Neuronal stem cell (in vitro differentiated cells): ENCODE measurements around the gene RPL41.
A peak's percentile ranks its signal among the peaks of the same experiment; 100 is the strongest.

Source experiments
- DNase-seq: peaks from one replicate; pipeline ENCODE4 v3.0.0-alpha.2; 2013; ENCODE audit warnings: low spot score
- H2AFZ ChIP-seq: one replicate; pipeline ENCODE4 v1.6.1; 2013; ENCODE audit warnings: mild to moderate bottlenecking, low read length, inconsistent platforms
- H2AK5ac ChIP-seq: 2 replicates; pipeline ENCODE4 v1.6.1; 2013; ENCODE audit warnings: low read depth, mild to moderate bottlenecking, inconsistent platforms, low read length, moderate library complexity, mixed read lengths
- H2BK120ac ChIP-seq: 2 replicates; pipeline ENCODE4 v1.6.1; 2013; ENCODE audit warnings: low read depth, mild to moderate bottlenecking, inconsistent platforms, low read length, moderate library complexity, mixed read lengths
- H2BK12ac ChIP-seq: one replicate; pipeline ENCODE4 v1.6.1; 2013; ENCODE audit warnings: low read length, inconsistent platforms
- H2BK15ac ChIP-seq: 2 replicates; pipeline ENCODE4 v1.6.1; 2013; ENCODE audit warnings: mild to moderate bottlenecking, low read length, inconsistent platforms, mixed read lengths
- H2BK5ac ChIP-seq: one replicate; pipeline ENCODE4 v1.6.1; 2013; ENCODE audit warnings: inconsistent platforms, mild to moderate bottlenecking, low read length, moderate library complexity
- H3K14ac ChIP-seq: one replicate; pipeline ENCODE4 v1.6.1; 2013; ENCODE audit warnings: low read length, inconsistent platforms
- H3K18ac ChIP-seq: 2 replicates; pipeline ENCODE4 v1.6.1; 2013; ENCODE audit warnings: low read length, inconsistent platforms
- H3K23ac ChIP-seq: 2 replicates; pipeline ENCODE4 v1.6.1; 2013; ENCODE audit warnings: low read depth, mild to moderate bottlenecking, mixed read lengths, low read length, inconsistent platforms; ENCODE audit not compliant: poor library complexity
- H3K27ac ChIP-seq: replicated peaks from 3 replicates; pipeline ENCODE4 v1.5.1; 2013; ENCODE audit warnings: low read length, inconsistent platforms
- H3K27me3 ChIP-seq, 3 experiments: 2 replicates each; pipeline ENCODE4 v1.6.1; 2013; ENCODE audit warnings: low read length in 3 of 3, mild to moderate bottlenecking in 2 of 3, inconsistent platforms in 1 of 3, low read depth in 1 of 3, mixed read lengths in 1 of 3, moderate library complexity in 1 of 3; ENCODE audit not compliant: control insufficient read depth in 3 of 3, insufficient read depth in 3 of 3
- H3K36me3 ChIP-seq, 2 donors: replicated peaks in 1 of 2; 2 replicates each; pipeline ENCODE4 v1.6.1; 2013; ENCODE audit warnings: low read length in 2 of 2; ENCODE audit not compliant: control insufficient read depth in 2 of 2, insufficient read depth in 2 of 2
- H3K4ac ChIP-seq: 2 replicates; pipeline ENCODE4 v1.6.1; 2013; ENCODE audit warnings: inconsistent platforms, mild to moderate bottlenecking, low read length, moderate library complexity
- H3K4me1 ChIP-seq, 2 donors: 1 replicate in 1 of 2; 2 replicates in 1 of 2; pipeline ENCODE4 v1.6.1; 2013; ENCODE audit warnings: low read length in 2 of 2, low read depth in 1 of 2; ENCODE audit not compliant: control insufficient read depth in 2 of 2, insufficient read depth in 1 of 2
- H3K4me2 ChIP-seq: one replicate; pipeline ENCODE4 v1.6.1; 2013; ENCODE audit warnings: mild to moderate bottlenecking, low read length, inconsistent platforms; ENCODE audit not compliant: insufficient read depth, poor library complexity, severe bottlenecking
- H3K4me3 ChIP-seq, 2 donors: 2 replicates each; pipeline ENCODE4 v1.5.1; 2013; ENCODE audit warnings: low read length in 2 of 2, mild to moderate bottlenecking in 2 of 2, inconsistent platforms in 1 of 2, moderate library complexity in 1 of 2
- H3K79me1 ChIP-seq: one replicate; pipeline ENCODE4 v1.6.1; 2013; ENCODE audit warnings: low read depth, mild to moderate bottlenecking, inconsistent platforms, low read length, moderate library complexity
- H3K9ac ChIP-seq: one replicate; pipeline ENCODE4 v1.6.1; 2013; ENCODE audit warnings: mild to moderate bottlenecking, low read depth, low read length, inconsistent platforms; ENCODE audit not compliant: poor library complexity
- H3K9me3 ChIP-seq, 2 donors: replicated peaks in 1 of 2; 2 replicates each; pipeline versions ENCODE3 to v1.6.1; 2013; ENCODE audit warnings: low read length in 2 of 2, mild to moderate bottlenecking in 2 of 2, inconsistent platforms in 1 of 2, low read depth in 1 of 2, mixed read lengths in 1 of 2, moderate library complexity in 1 of 2; ENCODE audit not compliant: control insufficient read depth in 2 of 2, insufficient read depth in 1 of 2
- H4K8ac ChIP-seq: one replicate; pipeline ENCODE4 v1.6.1; 2013; ENCODE audit warnings: low read depth, mild to moderate bottlenecking, inconsistent platforms, low read length, moderate library complexity
- H4K91ac ChIP-seq: one replicate; pipeline ENCODE4 v1.6.1; 2013; ENCODE audit warnings: low read length, low read depth, mild to moderate bottlenecking, inconsistent platforms; ENCODE audit not compliant: poor library complexity
- WGBS, 2 donors: extraction: QIAGEN DNeasy Blood & Tissue Kit; methylation state at CpG; one replicate each; pipeline ENCODE4 v1.1.7; 2013; ENCODE audit warnings: missing lambda C conversion rate in 2 of 2, mixed read lengths in 1 of 2; ENCODE audit not compliant: insufficient read length in 2 of 2, insufficient replicate concordance in 1 of 2; ENCODE audit errors: extremely low coverage in 2 of 2; 5-methylcytosine and 5-hydroxymethylcytosine counted together

Gene RPL41

DNA sequence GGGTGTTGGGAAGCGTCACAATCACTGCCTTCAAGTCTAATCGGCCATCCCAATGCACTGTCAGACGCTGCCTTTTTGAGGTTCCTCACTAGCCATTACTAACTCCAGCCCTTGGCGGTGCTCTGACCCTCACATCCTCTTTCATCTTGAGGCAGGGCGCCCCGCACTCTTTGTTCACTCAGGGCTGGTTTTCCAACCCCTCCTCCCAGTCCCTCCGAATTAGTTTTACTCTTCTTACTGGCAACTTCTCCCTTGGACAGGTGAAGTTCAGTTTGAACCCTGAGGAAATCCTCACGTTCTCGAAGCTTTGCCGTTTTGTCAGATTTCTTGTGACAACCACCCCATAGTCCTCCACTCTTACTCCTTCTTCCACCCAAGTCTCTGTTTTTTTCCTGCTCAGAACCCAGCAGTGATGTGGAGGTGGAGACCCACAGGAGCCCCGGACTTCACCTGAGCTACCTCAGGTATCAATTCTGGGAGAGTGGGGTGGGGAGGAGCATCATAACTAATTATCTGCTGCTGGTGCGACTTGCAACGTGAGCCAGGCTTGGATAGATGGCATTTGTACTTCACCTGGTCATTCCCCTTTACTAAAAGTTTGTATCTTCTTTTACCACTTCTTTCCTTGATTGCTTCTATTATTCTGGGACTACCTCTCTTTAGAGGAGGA, 2.4 kb downstream of the RPL41 start:
- H2BK5ac ChIP-seq = no peak overlapping the region
- H2AFZ ChIP-seq = peak overlapping the region; percentile 84
- H3K79me1 ChIP-seq = no peaks in the 10 kb centered on the region
- H3K4ac ChIP-seq = no peak overlapping the region
- H3K9me3 ChIP-seq = peaks cover 0 to 7% of the 10 kb centered on the region in 2 donors
- no peak overlapping the region for H4K8ac ChIP-seq
- peak overlapping the region; percentile 75 to 89 for H3K4me3 ChIP-seq
- no peak overlapping the region for H2BK15ac ChIP-seq
- H4K91ac ChIP-seq = no peak overlapping the region
- H3K23ac ChIP-seq = no peak overlapping the region
- H3K14ac ChIP-seq = no peak overlapping the region
- H3K27me3 ChIP-seq = no peaks in the 10 kb centered on the region
- H3K9ac ChIP-seq = peak overlapping the region; percentile 94
- H3K27ac ChIP-seq = peak overlapping the region; percentile 71
- H3K36me3 ChIP-seq = peaks cover 17 to 43% of the 10 kb centered on the region in 2 donors
- DNase-seq = no peak
- H3K18ac ChIP-seq = no peak overlapping the region
- H2BK120ac ChIP-seq = no peak overlapping the region
- no peak overlapping the region for H2BK12ac ChIP-seq
- H3K4me2 ChIP-seq = peak overlapping the region; percentile 79
- H2AK5ac ChIP-seq = no peak overlapping the region
- WGBS, 2 donors = no CpG with 5 or more reads among the region's 13 CpGs
- H3K4me1 ChIP-seq = peaks cover 6 to 16% of the 10 kb centered on the region in 2 donors

GRCh38 chr12:56119361-56119796, 2.9 kb downstream of the RPL41 start:
- Histone ChIP-seq H2BK15ac (no peak overlapping the region), H2BK12ac (no peak overlapping the region), H3K4ac (no peak overlapping the region), H2AK5ac (no peak overlapping the region), H3K14ac (no peak overlapping the region), H3K4me2 (no peak overlapping the region), H2AFZ (no peak overlapping the region), H3K4me3 (peak overlapping the region in 1 of 2 donors; percentile 75), H3K23ac (no peak overlapping the region), H3K79me1 (no peaks in the 10 kb centered on the region), H4K8ac (no peak overlapping the region), H4K91ac (no peak overlapping the region), H3K4me1 (peaks cover 6 to 16% of the 10 kb centered on the region in 2 donors), H3K36me3 (peaks cover 19 to 42% of the 10 kb centered on the region in 2 donors), H2BK120ac (no peak overlapping the region), H3K27ac (no peak overlapping the region), H3K9me3 (peaks cover 0 to 7% of the 10 kb centered on the region in 2 donors), H3K9ac (no peak overlapping the region), H3K27me3 (no peaks in the 10 kb centered on the region), H3K18ac (no peak overlapping the region), H2BK5ac (no peak overlapping the region)
- DNase-seq = peak; percentile 72
- WGBS, 2 donors = no CpG with 5 or more reads among the region's 2 CpGs

- peaks cover 19 to 45% of the 10 kb centered on the region in 2 donors for H3K36me3 ChIP-seq
- no peak overlapping the region for H3K27ac ChIP-seq
- H2BK15ac ChIP-seq = no peak overlapping the region
- H2BK5ac ChIP-seq = no peak overlapping the region
- no peak overlapping the region for H3K14ac ChIP-seq
- no peak overlapping the region for H2AK5ac ChIP-seq
- no CpG with 5 or more reads among the region's 17 CpGs for WGBS, 2 donors
- H3K18ac ChIP-seq = no peak overlapping the region
- peak overlapping the region; percentile 52 for H3K9ac ChIP-seq
- no peak overlapping the region for H2BK12ac ChIP-seq
- no peak overlapping the region for H2AFZ ChIP-seq
- no peak overlapping the region for H3K23ac ChIP-seq
- no peak overlapping the region for H4K8ac ChIP-seq
- no peak overlapping the region for H3K4me3 ChIP-seq
- H3K4me1 ChIP-seq = peaks cover 6 to 16% of the 10 kb centered on the region in 2 donors
- H2BK120ac ChIP-seq = no peak overlapping the region
- H3K9me3 ChIP-seq = peaks cover 0 to 2% of the 10 kb centered on the region in 2 donors
- H4K91ac ChIP-seq = no peak overlapping the region
- no peaks in the 10 kb centered on the region for H3K79me1 ChIP-seq
- no peaks in the 10 kb centered on the region for H3K27me3 ChIP-seq
- no peak overlapping the region for H3K4me2 ChIP-seq
- DNase-seq = no peak
- H3K4ac ChIP-seq = no peak overlapping the region
These were observed 3.9 kb downstream of the RPL41 start for GRCh38 chr12:56120158-56120846.

DNA sequence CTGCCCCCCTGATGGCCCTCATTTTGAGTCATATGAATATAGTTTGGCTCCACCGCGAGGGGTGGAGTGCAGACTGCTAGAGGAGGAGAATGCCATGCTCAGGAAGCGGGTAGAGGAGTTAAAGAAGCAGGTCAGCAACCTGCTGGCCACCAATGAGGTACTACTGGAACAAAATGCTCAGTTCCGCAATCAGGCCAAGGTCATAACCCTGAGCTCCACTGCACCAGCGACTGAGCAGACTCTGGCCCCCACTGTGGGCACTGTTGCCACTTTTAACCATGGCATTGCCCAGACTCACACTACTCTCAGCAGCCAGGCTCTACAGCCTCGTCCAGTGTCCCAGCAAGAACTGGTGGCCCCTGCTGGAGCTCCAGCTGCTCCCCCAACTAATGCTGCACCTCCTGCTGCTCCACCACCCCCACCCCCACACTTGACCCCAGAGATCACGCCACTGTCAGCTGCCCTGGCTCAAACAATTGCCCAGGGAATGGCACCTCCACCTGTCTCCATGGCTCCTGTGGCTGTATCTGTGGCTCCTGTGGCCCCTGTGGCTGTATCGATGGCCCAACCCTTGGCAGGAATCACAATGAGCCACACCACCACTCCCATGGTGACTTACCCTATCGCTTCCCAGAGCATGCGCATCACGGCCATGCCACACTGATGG, 4.9 kb downstream of the RPL41 start:
- H3K9ac ChIP-seq = no peak overlapping the region
- no peaks in the 10 kb centered on the region for H3K9me3 ChIP-seq
- H4K8ac ChIP-seq = no peak overlapping the region
- no CpG with 5 or more reads among the region's 11 CpGs for WGBS, 2 donors
- H2AFZ ChIP-seq = no peak overlapping the region
- no peak overlapping the region for H2BK12ac ChIP-seq
- no peak for DNase-seq
- H3K23ac ChIP-seq = no peak overlapping the region
- peaks cover 19 to 45% of the 10 kb centered on the region in 2 donors for H3K36me3 ChIP-seq
- no peak overlapping the region for H3K27ac ChIP-seq
- no peaks in the 10 kb centered on the region for H3K27me3 ChIP-seq
- no peak overlapping the region for H2BK15ac ChIP-seq
- H2AK5ac ChIP-seq = no peak overlapping the region
- no peak overlapping the region for H3K14ac ChIP-seq
- H3K4me1 ChIP-seq = peaks cover 7 to 17% of the 10 kb centered on the region in 2 donors
- H4K91ac ChIP-seq = no peak overlapping the region
- no peak overlapping the region for H3K4me3 ChIP-seq
- no peak overlapping the region for H3K4me2 ChIP-seq
- H2BK5ac ChIP-seq = no peak overlapping the region
- H3K4ac ChIP-seq = no peak overlapping the region
- H3K79me1 ChIP-seq = no peaks in the 10 kb centered on the region
- H3K18ac ChIP-seq = no peak overlapping the region
- no peak overlapping the region for H2BK120ac ChIP-seq
